Stimulated activated CD8-positive, alpha-beta memory T cell treated with anti-CD3 and anti-CD28 coated beads, Interleukin-4, amount 100 ng/mL, for 1 hour (primary cell): ENCODE measurements around the gene RFTN2.
"Not testable (repeated sequence)": the region's sequence is repeated elsewhere in the genome, so short reads cannot be mapped to it uniquely, and the experiment has no call there.

Source experiments
- DNase-seq, 2 donors: peaks; one replicate each; pipeline ENCODE4 v3.0.0-alpha.2; 2020; ENCODE audit warnings: low read depth in 2 of 2, low spot score in 1 of 2

The RFTN2 gene

GRCh38 chr2:197674591-197674990 lies 796 bp downstream of the RFTN2 start:
- DNase-seq = no peak

GRCh38 chr2:197674060-197674459 lies 1.3 kb downstream of the RFTN2 start:
- no peak for DNase-seq

- no peak for DNase-seq
Observed at GRCh38 chr2:197673606-197674005, 1.8 kb downstream of the RFTN2 start.

GRCh38 chr2:197673106-197673505 lies 2.3 kb downstream of the RFTN2 start:
- DNase-seq = no peak

- no peak for DNase-seq
Observed at GRCh38 chr2:197672371-197672893, 3.0 kb downstream of the RFTN2 start.

GRCh38 chr2:197669077-197669476 lies 6.3 kb downstream of the RFTN2 start:
- no peak for DNase-seq

- no peak for DNase-seq
Observed at GRCh38 chr2:197668296-197668695, 7.1 kb downstream of the RFTN2 start.

- no peak for DNase-seq
Observed at GRCh38 chr2:197666277-197666676, 9.1 kb downstream of the RFTN2 start.

GRCh38 chr2:197661626-197662025 lies 13.8 kb downstream of the RFTN2 start:
- no peak for DNase-seq

GRCh38 chr2:197657562-197657961 lies 17.8 kb downstream of the RFTN2 start:
- DNase-seq = no peak

- no peak for DNase-seq
Observed at GRCh38 chr2:197647961-197648690, 27.3 kb downstream of the RFTN2 start.

GRCh38 chr2:197641666-197642065 lies 33.7 kb downstream of the RFTN2 start:
- DNase-seq = no peak

GRCh38 chr2:197640571-197641122 lies 34.7 kb downstream of the RFTN2 start:
- DNase-seq = not testable (repeated sequence)

GRCh38 chr2:197633109-197633657 lies 42.2 kb downstream of the RFTN2 start:
- no peak for DNase-seq

GRCh38 chr2:197628043-197628500 lies 47.3 kb downstream of the RFTN2 start:
- no peak for DNase-seq

GRCh38 chr2:197626965-197627625 lies 48.3 kb downstream of the RFTN2 start:
- DNase-seq = no peak

- no peak for DNase-seq
Observed at GRCh38 chr2:197620133-197620532, 55.3 kb downstream of the RFTN2 start.

GRCh38 chr2:197615016-197615652 lies 60.3 kb downstream of the RFTN2 start:
- no peak for DNase-seq

- DNase-seq = no peak
Observed at GRCh38 chr2:197614532-197614931, 60.9 kb downstream of the RFTN2 start.

- no peak for DNase-seq
Observed at GRCh38 chr2:197613509-197613987, 61.8 kb downstream of the RFTN2 start.

GRCh38 chr2:197606180-197606579 lies 69.2 kb downstream of the RFTN2 start:
- no peak for DNase-seq
